GM21381 (cell line): ENCODE results near the gene FNDC3B.

Source experiments
- ATAC-seq: cut with Tn5 transposase; IDR thresholded peaks from one replicate; pipeline ENCODE4 v1.9.1; 2021; ENCODE audit warnings: mild to moderate bottlenecking, moderate library complexity; ENCODE audit not compliant: unreplicated experiment

FNDC3B gene

GRCh38 chr3:172300862-172301261 lies 261.5 kb downstream of the FNDC3B start:
- ATAC-seq: no peak

GRCh38 chr3:172302203-172302602 lies 262.8 kb downstream of the FNDC3B start:
- no peak for ATAC-seq

DNA sequence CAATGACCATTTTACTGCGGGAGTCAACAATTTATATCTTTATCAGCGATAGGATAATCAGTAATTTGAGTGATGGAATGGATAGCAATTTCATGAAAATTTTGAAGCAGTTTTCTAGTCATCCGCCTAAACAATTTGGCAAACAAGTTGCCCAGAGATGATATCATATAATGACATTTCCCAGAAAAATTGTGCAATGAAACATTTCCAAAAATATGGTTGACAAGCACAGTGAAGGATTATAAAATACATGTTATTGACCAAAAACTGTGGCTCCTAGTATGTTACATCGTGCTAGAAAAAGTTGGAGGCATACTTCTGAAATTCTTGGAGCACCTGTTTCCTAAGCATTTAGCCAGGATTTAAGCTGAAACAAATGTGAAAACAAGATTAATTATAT lies 263.8 kb downstream of the FNDC3B start:
- ATAC-seq: no peak

GRCh38 chr3:172303941-172304558 lies 264.7 kb downstream of the FNDC3B start:
- ATAC-seq: no peak

DNA sequence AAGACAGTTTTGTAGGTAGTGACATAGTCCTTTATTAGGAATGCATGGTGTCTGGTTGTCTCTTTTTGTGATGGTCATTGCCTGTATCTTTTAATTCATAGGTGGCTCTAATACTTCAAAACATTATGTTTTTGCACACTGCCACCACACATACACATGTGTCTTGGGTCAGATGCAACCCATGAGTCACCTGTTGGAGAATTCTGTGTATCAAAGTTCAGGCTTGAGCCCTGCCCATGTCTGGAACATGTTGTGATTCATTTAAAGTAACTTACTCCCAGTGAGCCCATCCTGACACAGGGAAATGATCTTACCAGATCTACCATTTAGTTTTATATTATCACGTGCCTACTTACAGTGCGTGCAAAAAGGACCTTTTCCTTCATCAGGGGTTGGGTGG lies 266.2 kb downstream of the FNDC3B start:
- no peak for ATAC-seq

GRCh38 chr3:172305974-172306373 lies 266.6 kb downstream of the FNDC3B start:
- no peak for ATAC-seq

GRCh38 chr3:172307141-172307560 lies 267.8 kb downstream of the FNDC3B start:
- no peak for ATAC-seq

DNA sequence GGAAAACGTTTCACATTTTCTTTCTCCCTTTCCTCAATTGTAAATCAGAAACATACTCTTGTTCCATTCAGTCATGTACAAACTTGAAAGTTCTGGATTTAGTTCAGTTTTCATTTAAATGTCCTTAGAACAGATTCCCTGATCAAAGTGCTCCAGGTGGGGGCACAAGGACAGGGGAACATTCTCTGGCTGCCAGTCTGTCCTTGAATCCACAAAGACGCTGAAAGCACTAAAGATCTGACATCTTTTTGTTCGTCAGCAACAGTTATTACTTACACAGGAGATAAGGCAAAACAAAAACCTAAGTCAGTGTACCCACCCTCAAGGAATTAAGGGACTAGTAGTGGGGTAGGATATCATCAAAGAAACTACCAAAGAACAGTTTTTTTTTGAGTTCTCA lies 269.7 kb downstream of the FNDC3B start:
- ATAC-seq: no peak

GRCh38 chr3:172309741-172310427 lies 270.5 kb downstream of the FNDC3B start:
- ATAC-seq: no peak

DNA sequence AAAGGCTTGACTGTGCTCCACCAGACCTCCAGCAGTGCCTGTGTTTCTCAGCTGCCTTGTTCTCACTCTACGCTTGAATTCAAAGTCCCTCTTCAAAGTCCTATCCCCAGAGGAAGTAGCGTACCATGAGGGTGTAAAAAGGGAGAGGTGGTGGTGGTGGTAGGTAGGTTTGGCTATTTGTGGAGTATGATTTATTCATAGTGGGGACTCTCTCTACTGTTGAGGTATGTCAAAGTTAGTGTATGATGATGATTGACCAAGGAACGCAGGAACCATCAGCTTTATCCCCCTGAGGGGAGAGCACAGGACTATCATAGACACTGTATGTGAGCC lies 271.0 kb downstream of the FNDC3B start:
- no peak for ATAC-seq

DNA sequence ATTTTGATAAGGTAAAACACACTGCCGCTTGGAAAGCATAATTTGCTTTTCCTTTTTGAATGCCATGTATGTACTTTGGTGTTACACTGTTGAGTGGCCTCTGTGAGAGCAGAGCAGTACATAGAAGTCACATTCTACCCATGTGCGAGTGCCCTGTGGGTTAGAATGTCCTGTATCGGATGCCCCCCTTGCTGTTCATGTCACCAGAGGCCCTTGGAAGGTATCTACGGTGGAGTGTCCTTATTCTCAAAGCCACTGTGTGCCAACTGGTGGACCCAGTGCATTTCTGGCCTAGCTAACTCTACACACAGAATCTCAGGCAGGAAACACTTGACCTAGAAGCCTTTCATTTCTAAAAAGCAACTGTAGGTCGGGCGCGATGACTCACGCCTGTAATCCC lies 271.8 kb downstream of the FNDC3B start:
- no peak for ATAC-seq

- no peak for ATAC-seq
Measured at GRCh38 chr3:172312001-172312400, 272.6 kb downstream of the FNDC3B start.

- no peak for ATAC-seq
Measured at GRCh38 chr3:172312711-172313110, 273.3 kb downstream of the FNDC3B start.

DNA sequence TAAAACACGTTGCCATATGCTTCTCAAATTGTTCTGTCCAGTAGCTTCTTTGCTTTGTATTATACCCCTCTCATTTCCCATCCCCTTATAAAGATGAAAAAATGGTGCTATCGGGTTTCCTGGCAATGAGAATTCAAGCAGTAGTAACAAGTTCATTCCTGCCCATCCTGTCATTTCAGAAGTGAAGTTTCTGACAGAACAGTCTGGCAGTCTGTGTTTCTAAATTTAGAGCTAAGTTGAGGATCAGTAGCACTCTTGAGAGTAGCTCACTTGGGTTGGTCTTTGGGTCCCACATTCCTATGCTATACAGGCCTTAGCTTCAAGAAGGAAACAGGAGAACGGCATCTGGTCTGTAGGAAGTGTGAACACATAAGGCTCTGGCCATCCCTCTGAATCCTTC lies 274.3 kb downstream of the FNDC3B start:
- ATAC-seq: no peak

GRCh38 chr3:172314591-172315160 lies 275.3 kb downstream of the FNDC3B start:
- ATAC-seq: no peak

GRCh38 chr3:172315401-172316091 lies 276.2 kb downstream of the FNDC3B start:
- ATAC-seq: no peak

DNA sequence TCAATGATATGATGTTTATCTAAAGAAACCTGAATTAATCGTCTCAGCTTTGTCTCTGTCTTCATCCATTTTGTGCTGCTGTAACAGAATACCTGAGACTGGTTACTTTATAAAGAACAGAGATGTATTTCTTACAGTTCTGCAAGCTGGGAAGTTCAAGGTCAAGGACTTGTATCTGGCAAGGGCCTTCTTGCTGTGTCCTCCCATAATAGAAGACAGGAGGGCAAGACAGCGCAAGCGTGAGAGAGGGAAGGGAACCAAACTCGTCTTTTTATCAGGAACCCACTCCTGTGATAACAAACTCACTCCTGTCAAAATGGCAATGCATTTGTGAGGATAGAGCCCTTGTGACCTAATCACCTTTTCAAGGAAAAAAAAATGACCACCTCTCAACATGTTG lies 277.4 kb downstream of the FNDC3B start:
- ATAC-seq: no peak

GRCh38 chr3:172317481-172317880 lies 278.1 kb downstream of the FNDC3B start:
- ATAC-seq: no peak

GRCh38 chr3:172317984-172318383 lies 278.6 kb downstream of the FNDC3B start:
- ATAC-seq: no peak

DNA sequence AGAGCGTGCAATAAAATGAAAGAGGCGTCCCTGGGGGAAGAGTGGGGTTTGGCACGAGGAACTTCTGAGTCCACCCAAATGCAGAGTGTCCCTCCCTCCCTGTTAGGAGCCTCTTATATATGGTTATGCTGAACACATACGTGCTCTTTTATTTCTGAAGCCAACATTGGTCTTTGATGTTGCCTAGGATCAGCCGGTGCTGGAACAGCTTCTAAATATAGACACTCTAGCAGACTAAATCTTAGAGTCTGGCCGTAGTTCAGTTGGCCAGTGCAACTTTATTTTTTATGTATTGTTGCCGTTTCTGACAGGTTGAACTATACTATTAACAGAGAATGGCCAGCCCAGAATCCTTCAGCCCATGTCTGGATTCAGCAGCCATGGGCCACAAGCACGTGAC lies 280.2 kb downstream of the FNDC3B start:
- ATAC-seq: no peak

DNA sequence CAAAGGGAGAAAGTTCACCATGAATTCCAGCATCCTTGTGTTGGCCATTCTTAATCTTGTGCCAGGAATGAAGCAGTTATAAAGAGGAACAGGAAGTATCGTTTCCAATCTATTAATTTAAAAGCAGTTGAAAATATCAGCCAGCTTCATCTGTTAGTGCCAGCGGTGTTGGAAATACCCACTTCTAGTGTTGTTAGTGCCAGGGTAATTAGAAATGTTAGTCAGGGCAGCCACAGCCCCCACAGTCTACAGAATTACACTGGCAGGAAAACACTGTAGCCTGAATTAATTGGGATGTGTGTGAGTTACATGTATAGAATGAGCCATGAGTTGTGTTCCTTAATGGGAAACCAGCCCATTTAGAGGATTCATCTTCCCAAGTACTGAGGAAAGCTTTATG lies 281.1 kb downstream of the FNDC3B start:
- no peak for ATAC-seq

- ATAC-seq: no peak
Measured at GRCh38 chr3:172321035-172321434, 281.7 kb downstream of the FNDC3B start.
